Hepatic stellate cell (primary cell): ENCODE data around the gene DLK1.

Experiments used
- DNase-seq: peaks from one replicate; pipeline ENCODE4 v3.0.0; 2011; ENCODE audit warnings: low spot score

Gene DLK1

DNA sequence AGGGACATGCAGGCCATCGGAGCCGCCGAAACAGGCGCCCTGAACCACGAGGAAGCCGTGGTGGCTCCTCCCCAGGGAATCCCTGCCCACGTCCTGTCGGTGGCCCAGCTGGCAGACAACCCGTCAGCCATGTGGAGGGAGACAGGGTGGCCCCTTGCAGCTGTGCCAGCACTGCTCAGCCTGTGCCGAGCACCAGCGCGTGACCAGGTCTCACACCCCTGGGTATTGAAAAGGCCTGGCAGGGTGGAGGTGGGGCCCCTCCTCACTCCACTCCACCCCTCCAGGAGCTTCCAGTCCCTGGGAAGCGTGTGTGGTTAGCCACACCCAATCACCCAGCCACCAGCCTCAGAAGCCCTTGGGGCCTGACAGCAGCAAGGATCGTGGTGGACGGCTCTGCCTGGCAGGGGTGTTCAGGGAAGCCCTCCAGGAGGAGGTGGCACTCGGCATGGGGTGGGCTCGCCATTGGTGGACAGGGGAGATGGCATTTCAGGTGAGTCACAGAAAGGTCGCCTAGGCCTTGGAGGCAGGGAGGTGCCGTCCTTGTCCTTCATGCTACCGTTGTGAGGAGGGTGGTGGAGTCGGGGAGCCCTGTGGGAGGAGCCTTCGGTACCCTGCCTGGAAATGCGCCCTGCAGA is 12.3 kb upstream of the DLK1 start:
- DNase-seq, result no peak

DNA sequence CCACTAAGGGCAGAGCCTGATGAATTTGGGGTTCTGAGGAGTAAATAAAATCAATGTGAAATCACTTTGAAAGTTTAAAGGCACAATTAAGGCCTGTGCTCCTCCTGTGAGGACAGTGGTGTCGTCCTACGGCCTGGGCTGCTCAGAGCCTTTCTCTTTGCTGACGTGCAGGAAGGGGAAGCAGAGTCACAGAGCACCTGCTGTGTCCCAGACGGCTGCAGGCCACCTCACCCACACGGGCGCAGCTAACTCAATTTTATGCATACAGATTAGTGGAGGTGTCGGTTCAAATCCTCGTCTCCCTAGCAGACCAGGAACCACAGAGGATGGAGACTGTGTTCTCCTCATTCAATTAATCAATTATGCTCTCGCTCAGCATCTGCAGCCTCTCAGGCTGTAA is 11.4 kb upstream of the DLK1 start:
- DNase-seq, result no peak

DNA sequence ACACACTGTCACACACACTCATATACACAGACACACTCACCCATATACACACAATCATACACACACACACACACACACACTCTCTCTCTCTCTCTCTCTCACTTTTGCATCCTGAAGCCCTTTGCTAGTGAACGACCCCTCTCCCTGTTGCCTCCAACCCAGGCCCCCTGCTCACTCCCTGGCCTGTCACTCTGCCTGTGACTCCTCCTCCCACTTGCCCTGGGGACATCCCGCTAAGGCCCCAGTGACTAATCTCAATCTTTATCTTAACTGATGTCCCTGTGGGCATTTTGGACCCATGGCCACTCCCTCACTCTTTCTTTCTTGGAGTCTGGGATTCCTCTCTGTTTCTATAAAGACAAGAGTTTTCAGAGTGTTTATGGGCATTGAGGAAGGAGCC is 10.9 kb upstream of the DLK1 start:
- DNase-seq, result no peak

DNA sequence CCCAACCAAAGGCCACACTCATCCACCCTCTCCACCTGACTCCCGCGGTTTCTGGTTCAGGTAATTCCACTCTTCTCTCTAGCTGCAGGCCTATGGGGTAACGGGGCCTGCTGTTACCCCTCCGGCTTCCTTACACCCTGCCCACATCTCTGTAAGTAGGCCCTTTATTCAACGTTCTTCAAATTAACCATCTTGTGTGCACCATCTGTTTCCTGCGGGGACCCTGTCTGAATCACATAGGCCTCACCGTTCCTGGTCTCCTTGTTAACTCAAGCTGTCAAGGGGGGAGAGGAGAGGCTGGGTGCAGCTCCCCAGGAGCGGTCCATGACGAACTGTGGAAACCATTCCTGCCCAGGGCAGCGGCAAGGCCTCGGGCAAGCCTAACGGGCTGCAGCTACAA is 9.3 kb upstream of the DLK1 start:
- DNase-seq, result no peak

DNA sequence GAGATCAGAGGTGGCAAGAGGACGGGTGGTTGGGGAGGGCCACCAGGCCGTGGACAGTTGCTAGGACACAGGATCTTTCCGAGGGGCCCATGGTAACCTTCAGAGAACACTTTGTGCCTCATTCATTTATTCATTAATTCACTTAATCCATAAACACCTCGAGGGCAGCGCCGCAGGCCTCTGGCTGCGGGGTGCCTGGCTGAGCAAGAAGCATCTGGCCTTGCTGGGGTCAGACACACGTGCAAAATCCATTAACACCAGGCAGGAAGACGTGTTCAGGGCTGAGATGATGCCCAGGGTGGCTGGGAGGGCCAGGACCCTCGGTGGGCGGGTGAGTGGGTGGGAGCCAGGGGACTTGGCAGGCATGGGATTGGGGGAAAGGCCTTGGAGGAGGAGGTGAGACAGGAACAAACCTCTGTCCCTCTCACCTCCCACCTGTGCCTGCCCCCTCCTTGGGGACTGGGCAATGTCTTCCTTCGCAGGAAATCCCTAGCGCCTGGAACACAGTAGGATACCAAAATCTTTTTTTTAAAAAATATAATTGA is 6.6 kb upstream of the DLK1 start:
- DNase-seq, result no peak

DNA sequence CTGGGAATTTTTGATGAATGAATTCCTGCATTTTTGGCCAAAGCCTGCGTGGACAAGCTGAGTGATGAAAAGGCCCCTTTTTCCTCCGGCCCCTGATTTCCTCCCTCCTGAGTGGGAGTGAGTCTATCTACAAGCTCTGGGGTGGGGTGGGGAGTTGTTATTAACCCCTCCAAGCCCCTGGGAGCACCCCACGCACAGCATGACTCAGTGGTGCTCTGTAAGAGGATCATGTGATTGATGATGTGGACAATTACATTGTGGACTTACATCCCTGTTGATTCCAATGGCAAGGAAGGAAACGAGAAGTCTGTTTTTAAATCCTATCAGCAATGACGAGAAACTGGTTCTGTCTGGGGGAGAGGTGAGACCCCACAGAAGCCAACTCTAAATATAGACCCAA is 5.1 kb upstream of the DLK1 start:
- DNase-seq, result no peak

DNA sequence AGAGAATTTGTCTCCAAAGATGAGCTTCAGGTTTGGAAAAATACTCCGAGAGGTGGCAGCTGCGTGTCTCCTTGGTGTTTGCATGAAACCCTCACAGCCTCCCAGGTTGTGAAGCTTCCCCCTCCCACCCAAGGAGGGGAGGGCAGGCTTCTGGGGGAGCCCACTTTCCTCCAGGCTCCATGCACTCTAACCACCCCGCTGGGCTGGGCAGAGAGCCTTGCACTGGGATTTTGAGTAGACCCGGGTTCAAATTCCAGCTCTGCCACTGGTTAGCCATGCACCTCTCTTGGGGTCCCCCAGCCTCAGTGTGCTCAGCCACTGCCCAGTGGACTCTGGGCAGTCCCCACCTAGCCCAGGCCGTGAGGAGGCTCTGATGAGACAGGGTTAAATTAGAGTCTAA is 4.3 kb upstream of the DLK1 start:
- no peak for DNase-seq

DNA sequence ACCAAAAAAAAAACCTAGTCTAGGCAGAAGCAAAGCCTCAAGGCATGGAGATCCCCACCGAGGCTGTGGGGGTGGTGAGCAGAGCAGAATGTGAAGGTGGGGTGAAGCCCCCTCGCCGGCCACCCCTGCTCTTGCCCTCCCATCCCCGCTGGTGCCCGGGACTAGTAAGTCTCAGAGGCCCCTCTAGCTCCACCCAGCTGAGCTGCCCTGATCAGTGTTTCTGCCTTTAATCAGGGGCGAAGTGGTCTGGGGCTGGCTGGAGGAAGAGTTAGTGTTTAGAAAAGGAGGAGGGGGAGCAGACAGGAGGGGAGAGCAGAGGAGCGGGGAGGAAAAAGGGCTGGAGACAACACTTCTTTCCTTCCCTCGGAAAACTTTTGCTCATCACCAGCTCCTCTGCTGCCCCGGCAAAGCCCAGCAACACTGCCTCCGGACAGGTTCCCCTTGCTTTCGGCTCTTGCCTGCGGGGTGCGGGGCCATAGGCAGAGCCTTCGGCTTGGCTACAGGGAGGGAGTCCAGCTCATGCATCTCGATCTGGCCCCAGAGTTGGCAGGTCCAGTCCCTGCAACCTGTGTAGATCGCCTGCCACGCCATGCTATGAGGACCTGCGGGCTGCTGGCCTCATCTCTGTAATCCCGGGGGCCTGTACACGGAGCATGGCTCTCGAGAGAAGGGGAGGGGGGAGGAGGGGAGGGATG is 3.4 kb upstream of the DLK1 start:
- no peak for DNase-seq

DNA sequence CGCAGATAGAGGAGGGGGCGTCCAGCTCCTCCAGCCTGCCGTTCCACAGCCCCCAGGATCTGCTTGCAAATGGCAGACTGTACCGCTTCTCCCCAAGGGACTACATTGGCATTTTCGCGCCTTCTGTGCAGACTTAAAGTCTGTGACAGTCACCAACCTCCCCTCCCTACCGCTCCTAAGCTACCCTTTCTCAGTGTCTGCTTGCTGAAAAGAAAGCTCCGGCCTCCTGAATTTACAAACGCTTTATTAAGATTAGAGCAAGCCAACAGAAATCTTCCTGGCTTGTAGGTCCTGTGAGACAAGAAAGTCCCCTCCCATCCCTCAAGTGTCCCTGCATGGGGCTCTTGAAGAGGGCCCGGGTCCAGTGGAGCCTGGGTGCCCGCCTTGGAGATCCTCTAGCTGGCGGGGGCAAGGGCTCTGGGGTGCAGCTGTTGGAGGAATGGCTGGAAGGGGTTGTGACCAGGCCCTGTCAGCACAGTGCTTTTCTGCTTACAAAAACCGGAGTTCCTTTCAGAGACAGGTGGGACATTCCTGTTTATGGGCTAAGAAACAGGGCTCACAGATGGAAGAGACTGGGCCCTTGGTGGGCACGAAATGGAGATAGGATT is 2.8 kb upstream of the DLK1 start:
- no peak for DNase-seq

DNA sequence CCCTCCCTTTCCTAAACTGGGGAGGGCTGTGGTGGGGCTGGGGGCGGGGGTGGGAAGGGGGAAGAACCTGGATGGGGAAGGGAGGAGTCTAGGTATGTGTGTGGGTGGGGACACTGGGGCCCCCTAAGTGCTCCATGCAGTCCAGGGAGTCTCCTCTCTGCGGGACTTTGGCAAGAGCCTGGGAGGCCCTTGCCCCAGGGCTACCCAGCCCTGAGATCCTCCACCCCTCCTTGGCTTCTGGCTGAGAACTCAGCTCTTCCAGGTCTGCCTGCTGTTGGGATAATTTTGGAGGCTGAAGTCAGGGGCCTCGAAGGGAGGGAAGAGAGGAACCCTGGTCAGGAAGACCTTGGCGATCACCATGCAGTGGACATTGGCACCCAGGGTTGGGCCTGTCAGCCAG is 2.2 kb upstream of the DLK1 start:
- DNase-seq, result no peak

DNA sequence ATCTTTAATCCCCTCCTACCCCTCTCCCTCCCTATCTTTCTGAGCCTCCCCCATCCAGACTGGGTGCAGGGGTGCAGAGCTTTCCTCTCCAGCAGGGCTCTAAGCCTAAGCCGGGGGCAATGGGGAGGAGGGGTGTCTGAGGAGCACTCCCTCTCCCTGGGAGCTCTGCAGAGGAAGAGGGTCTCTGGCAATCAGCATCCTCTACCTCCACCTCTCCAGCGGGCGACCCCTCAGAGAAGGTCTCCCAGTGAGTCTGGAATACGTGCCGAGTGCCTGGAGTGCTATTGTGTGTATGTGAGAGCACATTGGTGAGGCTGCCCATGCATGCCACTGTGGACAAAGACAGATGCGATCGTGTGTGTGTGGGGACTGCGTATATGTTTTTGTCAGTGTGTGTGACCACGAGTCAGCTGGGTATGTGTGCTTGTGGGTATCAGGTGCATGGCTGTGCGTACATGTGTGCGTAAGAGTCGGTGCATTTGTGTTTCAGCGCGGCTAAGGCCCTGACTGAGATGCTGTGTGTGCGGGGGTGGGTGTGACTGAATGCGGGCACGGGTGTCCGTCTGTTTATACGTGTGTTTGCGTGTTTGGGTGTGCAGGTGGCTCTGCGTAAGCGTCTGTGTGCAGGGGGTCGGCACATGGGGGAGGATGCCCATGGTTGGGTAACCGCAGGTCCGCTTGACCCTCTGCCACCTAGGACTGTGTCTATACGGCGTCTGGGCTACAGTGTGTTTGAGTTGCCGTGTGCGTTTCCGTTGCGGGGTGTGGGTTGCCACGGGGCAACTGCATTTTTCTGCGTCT is 905 bp upstream of the DLK1 start:
- no peak for DNase-seq

DNA sequence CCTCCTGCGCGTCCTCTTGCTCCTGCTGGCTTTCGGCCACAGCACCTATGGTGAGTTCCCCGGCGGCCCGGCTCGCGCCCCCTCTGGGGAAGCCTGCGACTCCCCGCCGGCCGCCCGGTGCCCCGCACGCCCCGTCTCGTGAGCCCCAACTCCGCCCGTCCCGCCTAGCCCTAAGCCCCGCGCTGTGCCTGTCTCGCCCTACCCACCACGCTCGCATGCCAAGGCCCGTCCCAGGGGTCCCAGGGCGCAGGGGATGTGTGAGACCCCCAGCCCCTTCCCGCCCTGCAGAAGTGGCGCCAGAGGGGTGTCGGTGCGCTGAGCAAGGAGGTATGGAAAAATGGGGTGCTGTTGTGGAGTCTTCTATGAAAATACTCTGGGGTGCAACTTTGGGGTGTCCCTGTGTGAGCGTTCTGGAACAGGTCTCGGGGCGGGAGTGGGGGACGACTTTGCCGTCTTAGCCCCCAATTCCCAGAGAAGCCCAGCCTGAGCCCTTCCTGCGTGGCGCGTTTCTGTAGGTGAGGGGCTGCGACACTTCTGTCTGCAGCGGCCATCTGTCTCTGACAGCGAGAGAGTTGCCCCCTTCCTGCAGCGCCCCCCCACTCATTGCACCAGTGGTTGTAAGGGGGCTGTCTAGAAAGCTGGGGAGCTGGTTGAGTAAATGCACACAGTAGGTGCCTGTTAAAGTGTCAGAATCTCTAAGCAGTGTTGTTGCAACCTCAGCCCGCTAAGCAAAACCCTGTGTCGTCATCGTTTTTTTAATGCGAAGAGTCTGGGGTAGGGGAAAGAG is 587 bp downstream of the DLK1 start:
- DNase-seq, result no peak

DNA sequence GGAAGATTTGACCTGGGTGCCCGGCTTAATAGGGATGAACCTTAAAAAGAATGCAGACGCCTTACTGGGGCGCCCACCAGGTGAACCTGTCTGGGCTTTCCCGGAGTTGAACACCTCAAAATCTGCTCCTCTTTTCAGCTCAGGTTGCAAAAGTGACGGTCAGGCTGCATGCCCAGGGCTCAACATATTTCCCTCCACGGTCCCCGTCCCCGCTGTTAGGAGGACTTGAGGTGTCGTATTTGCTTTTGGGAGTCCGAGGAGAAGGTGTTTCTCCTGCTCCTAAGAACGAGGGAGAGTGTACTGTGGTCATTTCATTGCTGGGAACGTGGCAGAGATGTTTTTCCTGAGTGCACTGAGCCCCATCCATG is 1.2 kb downstream of the DLK1 start:
- DNase-seq, result no peak

DNA sequence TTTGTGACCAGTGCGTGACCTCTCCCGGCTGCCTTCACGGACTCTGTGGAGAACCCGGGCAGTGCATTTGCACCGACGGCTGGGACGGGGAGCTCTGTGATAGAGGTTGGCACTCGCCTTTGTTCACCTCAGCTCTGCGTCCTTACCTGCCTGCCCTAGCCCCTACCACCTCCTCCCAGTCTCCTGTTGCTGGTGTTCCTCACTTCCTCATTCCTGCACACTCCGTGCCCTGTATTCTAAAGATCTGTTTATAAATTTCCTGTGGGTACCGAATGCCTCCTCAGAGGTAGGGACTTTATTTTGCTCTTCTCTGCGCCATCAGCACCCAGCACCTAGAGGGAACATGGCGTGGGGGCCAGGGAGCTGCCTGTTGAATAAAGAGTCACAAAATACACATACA is 2.3 kb downstream of the DLK1 start:
- no peak for DNase-seq

DNA sequence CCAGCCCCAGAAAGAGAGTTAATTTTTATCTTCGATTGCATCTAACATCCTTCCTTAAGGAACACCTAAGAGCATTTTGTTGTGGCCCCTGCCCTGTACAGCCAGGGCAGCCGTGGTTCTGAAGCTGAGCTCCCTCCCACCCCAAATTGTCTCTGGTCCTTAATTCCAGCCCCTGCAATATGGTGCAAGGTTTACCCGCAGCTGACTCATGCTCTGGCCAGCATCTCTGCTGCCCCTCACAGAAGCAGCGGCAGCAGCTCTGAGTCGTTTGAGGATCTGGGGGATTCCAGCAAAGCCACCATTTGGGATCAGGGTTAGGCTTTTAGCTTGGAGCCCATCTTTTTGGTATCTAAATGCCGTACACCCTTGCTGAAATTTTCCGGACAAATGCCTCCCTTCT is 3.3 kb downstream of the DLK1 start:
- DNase-seq, result no peak

DNA sequence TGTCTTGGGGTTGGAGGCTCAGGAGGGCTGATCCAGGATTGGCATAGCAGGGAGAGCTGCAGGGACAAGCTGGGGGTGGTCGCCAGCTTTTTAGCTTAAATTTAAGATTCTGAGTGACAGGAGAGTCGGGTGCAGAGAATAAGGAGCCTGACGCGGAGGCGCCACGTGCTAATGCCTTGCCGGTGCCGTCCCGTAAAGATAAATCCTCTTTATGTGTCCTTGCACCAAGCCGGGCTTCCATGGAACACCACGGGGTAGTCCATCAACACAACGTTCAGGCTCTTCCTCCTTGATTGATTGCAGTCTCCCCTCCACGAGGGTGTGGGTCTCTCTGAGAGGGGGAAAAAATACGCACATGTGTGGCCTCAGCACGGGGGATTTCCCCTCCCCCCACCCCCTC is 3.9 kb downstream of the DLK1 start:
- no peak for DNase-seq

DNA sequence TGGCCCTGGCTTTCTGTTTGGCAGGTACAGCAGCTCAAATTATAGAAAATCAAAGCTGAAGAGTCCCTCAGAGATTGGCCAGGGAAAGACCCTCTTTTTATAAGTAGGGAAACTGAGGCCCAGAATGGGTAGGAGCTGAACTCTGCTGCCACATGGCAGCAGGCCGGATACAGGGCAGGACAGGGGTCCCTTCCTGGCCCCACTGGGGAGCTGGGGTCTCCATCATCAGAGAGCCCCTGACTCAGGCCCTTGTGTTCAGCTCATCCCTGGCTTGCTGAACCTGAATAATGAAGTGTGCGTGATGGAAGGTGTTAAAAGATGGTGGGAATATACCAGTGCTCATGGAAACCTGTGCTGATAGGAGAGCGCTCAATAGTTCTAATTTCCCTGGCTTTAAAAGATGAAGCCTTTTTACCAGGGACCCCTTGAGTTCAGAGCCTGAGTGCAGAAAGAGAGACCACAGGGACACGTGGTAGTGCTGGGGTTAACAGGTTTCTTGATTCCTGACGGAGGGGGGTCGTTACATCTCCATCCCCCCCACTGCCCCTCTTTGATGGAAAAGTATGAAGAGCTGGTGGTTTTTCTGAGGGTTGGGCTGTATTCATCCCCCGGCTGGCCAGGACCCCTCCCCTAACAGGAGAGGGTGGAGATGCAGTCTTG is 4.4 kb downstream of the DLK1 start:
- no peak for DNase-seq

DNA sequence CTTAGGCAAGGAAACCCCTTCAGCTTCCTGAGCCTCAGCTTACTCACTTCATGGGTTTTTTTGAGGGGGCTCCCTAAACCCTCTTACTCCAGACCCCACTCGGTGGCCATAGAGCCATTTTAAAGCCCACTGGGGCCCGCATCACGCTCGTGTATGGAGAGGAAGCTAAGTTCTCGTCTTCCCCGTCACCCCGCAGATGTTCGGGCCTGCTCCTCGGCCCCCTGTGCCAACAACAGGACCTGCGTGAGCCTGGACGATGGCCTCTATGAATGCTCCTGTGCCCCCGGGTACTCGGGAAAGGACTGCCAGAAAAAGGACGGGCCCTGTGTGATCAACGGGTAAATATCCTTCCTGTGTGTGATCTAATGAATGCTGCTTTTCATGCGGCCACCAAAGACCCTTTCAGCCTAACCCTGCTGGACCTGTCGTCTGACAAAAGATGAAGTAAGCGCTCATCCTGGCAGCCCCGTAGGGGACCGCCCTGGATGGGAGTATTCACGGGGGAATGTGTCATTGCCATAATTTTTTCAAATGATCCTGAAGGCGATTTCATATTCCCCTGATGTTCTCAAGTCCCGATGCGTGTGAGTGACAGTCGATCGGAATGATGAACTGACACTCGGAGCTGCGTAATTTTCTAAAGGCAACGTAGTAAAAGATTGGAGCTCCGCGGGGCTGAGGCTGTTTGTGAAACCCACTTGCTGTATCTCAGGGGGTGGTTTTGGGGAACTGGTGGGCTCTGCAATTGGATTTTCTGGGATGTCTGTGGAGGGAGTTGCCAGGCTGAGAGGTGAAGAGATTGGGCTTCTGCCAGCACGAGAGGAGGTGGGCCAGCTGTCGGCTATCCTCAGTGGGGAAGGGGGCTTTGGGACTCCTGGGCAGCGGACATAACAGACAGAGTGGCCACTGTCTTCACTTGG is 5.4 kb downstream of the DLK1 start:
- DNase-seq, result no peak

DNA sequence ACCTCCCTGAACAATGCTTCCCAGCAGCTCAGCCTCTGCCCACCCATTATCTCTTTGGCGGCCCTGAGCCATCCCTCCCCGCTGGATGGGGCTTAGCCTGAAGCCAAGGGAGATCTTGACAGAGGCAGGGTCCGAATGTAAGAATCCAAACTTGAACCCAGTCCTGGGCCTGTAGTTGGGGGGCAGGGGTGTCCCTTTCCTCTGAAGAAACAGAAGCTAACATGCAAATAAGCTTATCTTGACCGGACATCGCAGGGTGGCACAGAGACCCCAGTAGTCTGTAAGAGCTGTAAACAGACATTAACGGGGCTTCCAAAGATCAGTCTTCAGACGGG is 6.0 kb downstream of the DLK1 start:
- no peak for DNase-seq

DNA sequence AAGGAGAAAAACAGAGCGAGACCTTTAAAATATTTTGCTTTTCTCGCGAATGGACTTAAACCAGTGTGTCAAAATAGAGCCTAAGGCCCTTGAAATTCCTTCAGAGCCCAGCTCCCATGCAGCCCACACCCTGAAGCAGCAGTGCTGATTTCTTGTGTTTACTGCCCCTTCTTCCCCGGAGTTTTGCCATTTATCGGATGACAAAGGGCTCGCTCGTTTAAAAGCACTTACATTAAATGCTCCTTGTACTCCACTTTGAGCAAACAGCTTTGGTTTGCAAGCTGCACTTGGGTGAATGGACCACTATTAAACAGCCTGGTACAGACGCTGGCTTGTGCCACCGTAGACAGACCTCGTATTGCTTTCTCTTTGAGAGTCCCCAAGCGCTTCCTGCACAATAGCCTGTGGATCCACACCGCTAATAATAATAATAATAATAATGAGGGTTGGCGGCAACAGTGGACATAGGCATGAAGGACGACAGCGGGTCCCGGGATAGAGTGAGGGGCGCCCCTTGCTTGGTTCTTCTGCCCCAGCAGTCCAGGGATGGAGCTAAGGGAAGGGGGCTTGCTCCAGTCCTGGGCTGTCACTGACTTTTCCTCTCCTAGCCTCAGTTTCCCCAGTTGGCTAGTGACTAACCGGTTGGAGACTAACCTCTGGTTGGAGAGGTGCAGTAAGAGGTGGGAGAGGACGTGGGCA is 6.6 kb downstream of the DLK1 start:
- no peak for DNase-seq
